Left renal cortex interstitium (tissue), 4 donors: ENCODE data around the gene VAMP1. TPM values are rescaled to one million over a fixed set of nuclear protein-coding genes. Genes with fewer than 3 reads are reported as not detected.
"Not testable (repeated sequence)": the region's sequence is repeated elsewhere in the genome, so short reads cannot be mapped to it uniquely, and the experiment has no call there.

Experiments
- DNase-seq, 4 donors: peaks; one replicate each; pipeline ENCODE4 v3.0.0-alpha.2; 2013; ENCODE audit warnings: low read depth in 4 of 4, low spot score in 2 of 4, missing footprints in 1 of 4
- polyA plus RNA-seq, 4 donors: library from polyadenylated mRNA; unstranded; fragments of 120-200 nt; gene quantifications; one replicate each; pipeline ENCODE4 v1.2.1, GENCODE V29; 2013; ENCODE audit not compliant: insufficient read length in 4 of 4

The VAMP1 gene, protein sequence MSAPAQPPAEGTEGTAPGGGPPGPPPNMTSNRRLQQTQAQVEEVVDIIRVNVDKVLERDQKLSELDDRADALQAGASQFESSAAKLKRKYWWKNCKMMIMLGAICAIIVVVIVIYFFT
- polyA plus RNA-seq = 10 to 100 TPM in 3 of 4 donors, 1 to 10 TPM in 1; 6.7 to 16.5 (median 10.4) TPM

DNA sequence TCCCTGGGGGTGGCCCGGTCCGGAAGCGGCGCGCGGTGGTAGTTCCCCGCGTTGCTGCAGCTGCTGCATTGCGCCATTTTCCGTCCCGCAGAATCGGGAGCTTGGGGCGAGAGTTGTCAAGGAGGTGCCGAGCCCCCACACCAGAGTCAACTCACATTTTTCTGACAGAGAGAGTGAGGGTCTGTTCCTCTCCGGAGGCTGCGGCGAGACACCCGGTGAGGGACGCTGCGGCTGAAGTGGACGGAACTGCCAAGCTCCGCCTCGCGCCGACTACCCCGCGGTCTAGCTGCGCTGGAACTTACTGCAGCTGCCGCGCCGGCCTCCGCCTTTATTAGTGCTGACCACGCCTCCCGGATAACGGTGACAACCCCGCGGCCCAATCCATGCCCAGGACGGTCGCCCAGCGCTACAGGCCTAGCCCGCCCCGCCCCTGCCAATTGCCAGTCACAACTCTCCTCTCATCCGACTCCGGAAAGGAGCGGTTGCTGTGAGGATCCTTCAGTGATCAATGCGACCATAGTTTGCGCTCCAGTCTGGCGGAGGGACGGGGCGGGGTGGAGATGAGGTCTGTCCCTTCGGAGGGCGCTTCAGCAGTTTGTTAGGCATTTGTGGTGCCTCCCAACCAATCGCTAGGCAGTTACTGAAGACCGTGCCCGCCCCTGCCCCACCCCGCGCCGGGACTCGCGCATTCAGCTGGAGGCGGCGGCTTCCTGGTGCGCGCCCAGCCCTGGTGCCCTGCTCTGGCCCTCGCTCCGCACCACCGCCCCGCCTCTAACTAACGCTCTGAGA is at the start of gene VAMP1:
TSS of gene VAMP1 (minus strand) at position 303 of the 789 bp plus-strand sequence. CDS start at position 157, 146 bp downstream.
- peak; percentile 90 to 96 (median 94) for DNase-seq

- no peak for DNase-seq
These were observed 49.7 kb upstream of the VAMP1 start for GRCh38 chr12:6520186-6520585.

- DNase-seq = no peak
These were observed 37.6 kb upstream of the VAMP1 start for GRCh38 chr12:6508087-6508486.

GRCh38 chr12:6507102-6507998 is 36.9 kb upstream of the VAMP1 start:
- no peak for DNase-seq

GRCh38 chr12:6500466-6500865 is 30.0 kb upstream of the VAMP1 start:
- no peak for DNase-seq

DNA sequence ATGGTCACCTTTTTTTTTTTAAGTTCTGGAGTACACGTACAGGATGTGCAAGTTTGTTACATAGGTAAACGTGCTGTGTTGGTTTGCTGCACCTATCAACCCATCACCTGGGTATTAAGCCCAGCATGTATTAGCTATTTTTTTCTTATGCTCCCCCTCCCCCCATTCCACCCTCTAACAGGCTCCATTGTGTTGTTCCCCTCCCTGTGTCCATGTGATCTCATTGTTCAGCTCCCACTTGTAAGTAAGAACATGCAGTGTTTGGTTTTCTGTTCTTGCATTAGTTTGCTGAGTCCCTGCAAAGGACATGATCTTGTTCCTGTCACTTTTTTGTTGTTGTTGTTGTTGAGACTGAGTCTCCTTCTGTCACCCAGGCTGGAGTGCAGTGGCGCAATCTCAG is 26.8 kb upstream of the VAMP1 start:
- not testable (repeated sequence) for DNase-seq

- DNase-seq = no peak
These were observed 24.5 kb upstream of the VAMP1 start for GRCh38 chr12:6494968-6495367.

DNA sequence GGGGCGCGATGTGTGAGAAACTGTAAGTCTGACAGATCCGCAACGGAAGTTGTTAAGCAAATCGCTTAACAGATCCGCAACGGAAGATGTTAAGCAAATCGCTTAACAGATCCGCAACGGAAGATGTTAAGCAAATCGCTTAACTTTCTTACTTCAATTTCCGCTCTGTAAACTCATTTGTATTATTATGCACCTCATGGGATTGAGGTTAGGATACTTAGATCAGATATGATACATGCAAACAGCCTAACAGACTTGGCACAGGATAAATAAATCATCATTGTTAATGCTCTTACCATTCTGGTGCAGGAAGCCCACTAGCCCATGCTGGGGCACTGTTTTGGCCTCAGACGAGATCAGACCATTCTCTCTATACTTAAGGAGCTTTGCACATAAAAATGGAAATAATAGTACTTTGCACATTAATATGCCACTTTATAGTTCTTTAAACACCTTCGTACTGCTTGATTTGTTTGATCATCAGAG is 23.8 kb upstream of the VAMP1 start:
- DNase-seq = no peak

- DNase-seq = peak in 3 of 4 donors; percentile 82 to 89 (median 88)
These were observed 23.2 kb upstream of the VAMP1 start, which contains the start of gene NCAPD2 for GRCh38 chr12:6493497-6494257. TSS of gene NCAPD2 (plus strand) at chr12:6494102. CDS start at chr12:6495099, 997 bp downstream.

GRCh38 chr12:6492838-6493496 is 22.5 kb upstream of the VAMP1 start, which contains the start of gene MRPL51:
TSS of gene MRPL51 (minus strand) at chr12:6493262. CDS start at chr12:6493136, 126 bp downstream.
- peak; percentile 85 to 92 (median 90) for DNase-seq

DNA sequence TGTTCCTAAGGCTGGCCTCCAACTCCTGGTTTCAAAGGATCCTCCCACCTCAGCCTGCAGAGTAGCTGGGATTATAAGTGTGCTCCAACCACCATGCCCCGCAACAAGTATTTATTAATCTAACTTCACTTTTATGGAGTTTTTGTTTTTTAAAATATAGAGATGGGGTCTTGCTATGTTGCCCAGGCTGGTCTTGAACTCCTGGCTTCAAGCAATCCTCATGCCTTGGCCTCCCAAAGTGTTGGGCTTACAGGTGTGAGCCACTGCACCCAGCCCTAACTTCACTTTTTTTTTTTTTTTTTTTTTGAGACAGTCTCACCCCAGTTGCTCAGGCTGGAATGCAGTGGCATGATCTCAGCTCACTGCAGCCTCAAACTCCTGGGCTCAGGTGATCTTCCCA is 20.2 kb upstream of the VAMP1 start:
- not testable (repeated sequence) for DNase-seq

- DNase-seq = no peak
These were observed 19.0 kb upstream of the VAMP1 start for GRCh38 chr12:6489449-6489848.

GRCh38 chr12:6488240-6488639 is 17.8 kb upstream of the VAMP1 start:
- DNase-seq = no peak

- no peak for DNase-seq
These were observed 7.9 kb upstream of the VAMP1 start for GRCh38 chr12:6478416-6478815.

GRCh38 chr12:6477601-6478377 is 7.3 kb upstream of the VAMP1 start:
- DNase-seq = not testable (repeated sequence)

DNA sequence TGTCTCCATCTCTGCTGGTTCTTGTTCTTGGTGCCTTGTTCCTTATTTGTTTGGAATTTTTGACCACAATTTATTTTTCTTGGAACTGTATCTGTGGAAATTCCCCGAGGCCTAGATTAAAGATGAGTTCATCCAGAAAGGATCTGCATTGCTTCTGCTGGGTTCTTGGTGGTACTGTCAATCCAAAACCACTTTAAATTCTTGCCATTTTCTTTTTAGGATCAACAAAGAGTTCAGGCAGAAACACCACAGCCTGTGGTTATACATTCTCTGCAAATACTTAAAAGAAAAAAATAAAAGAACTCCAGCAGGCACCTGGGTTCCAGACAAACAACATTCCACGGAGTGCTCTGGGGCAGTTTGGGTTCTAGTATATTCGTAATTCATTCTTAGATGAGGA is 6.0 kb upstream of the VAMP1 start:
- DNase-seq = no peak

DNA sequence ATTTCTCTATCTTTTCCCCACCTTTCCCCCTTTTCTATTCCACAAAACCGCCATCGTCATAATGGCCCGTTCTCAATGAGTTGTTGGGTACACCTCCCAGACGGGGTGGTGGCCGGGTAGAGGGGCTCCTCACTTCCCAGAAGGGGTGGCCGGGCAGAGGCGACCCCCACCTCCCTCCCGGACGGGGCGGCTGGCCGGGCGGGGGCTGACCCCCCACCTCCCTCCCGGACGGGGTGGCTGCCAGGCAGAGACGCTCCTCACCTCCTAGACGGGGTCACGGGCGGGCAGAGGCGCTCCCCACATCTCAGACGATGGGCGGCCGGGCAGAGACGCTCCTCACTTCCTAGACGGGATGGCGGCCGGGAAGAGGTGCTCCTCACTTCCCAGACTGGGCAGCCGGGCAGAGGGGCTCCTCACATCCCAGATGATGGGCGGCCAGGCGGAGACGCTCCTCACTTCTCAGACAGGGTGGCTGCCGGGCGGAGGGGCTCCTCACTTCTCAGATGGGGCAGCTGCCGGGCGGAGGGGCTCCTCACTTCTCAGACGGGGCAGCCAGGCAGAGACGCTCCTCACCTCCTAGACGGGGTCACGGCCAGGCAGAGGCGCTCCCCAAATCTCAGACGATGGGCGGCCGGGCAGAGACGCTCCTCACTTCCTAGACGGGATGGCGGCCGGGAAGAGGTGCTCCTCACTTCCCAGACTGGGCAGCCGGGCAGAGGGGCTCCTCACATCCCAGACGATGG is 4.9 kb upstream of the VAMP1 start:
- not testable (repeated sequence) for DNase-seq

- DNase-seq = no peak
These were observed 2.0 kb upstream of the VAMP1 start for GRCh38 chr12:6472491-6472890.
